ENCODE data around the gene SLC6A8. TPM values are rescaled to one million over a fixed set of nuclear protein-coding genes. Genes with fewer than 3 reads are reported as not detected.
"Not testable (repeated sequence)": the region's sequence is repeated elsewhere in the genome, so short reads cannot be mapped to it uniquely, and the experiment has no call there.

SLC6A8 gene
- total RNA-seq, 1 donor: 19.5 TPM

DNA sequence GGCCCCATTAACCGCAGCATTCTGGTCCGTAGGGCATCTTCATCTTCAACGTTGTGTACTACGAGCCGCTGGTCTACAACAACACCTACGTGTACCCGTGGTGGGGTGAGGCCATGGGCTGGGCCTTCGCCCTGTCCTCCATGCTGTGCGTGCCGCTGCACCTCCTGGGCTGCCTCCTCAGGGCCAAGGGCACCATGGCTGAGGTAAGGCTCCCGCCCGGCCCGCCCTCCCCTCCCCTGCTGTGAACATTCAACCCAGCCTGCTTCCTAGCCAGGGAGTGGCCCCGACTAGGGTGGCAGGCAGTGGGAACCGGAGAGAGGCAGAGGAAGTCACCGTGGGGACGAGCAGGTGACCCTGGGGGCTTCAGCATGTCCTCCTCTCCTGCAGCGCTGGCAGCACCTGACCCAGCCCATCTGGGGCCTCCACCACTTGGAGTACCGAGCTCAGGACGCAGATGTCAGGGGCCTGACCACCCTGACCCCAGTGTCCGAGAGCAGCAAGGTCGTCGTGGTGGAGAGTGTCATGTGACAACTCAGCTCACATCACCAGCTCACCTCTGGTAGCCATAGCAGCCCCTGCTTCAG, 7.1 kb downstream of the SLC6A8 start:
- H4K20me1 ChIP-seq (ENCODE audit: insufficient read depth, low read length): peaks cover 8% of the 10 kb centered on the region
- H3K36me3 ChIP-seq (ENCODE audit: insufficient read depth, low read length): no peaks in the 10 kb centered on the region
- no peaks in the 10 kb centered on the region for H3K9me3 ChIP-seq (ENCODE audit: low read depth, low read length)
- TF ChIP-seq, protein P1, sequence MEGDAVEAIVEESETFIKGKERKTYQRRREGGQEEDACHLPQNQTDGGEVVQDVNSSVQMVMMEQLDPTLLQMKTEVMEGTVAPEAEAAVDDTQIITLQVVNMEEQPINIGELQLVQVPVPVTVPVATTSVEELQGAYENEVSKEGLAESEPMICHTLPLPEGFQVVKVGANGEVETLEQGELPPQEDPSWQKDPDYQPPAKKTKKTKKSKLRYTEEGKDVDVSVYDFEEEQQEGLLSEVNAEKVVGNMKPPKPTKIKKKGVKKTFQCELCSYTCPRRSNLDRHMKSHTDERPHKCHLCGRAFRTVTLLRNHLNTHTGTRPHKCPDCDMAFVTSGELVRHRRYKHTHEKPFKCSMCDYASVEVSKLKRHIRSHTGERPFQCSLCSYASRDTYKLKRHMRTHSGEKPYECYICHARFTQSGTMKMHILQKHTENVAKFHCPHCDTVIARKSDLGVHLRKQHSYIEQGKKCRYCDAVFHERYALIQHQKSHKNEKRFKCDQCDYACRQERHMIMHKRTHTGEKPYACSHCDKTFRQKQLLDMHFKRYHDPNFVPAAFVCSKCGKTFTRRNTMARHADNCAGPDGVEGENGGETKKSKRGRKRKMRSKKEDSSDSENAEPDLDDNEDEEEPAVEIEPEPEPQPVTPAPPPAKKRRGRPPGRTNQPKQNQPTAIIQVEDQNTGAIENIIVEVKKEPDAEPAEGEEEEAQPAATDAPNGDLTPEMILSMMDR (IDR thresholded peaks at IDR 0.05; ENCODE audit: extremely low read depth, low read depth, low read length): no peak
- no peak overlapping the region for H2AFZ ChIP-seq (ENCODE audit: low read length)
- H3K4me2 ChIP-seq (ENCODE audit: insufficient read depth, low read length): no peak overlapping the region
- H3K79me2 ChIP-seq (ENCODE audit: insufficient read depth, low read length): peaks cover 2% of the 10 kb centered on the region
- H3K4me1 ChIP-seq (ENCODE audit: insufficient read depth, low read length): no peaks in the 10 kb centered on the region
- DNase-seq (ENCODE audit: insufficient read length, low spot score, missing footprints): no peak
- no peak overlapping the region for H3K4me3 ChIP-seq (ENCODE audit: insufficient read depth, low read length)
- H3K27ac ChIP-seq (ENCODE audit: low read depth, low read length): no peak overlapping the region
- no peaks in the 10 kb centered on the region for H3K27me3 ChIP-seq (ENCODE audit: insufficient read depth, low read length)

DNA sequence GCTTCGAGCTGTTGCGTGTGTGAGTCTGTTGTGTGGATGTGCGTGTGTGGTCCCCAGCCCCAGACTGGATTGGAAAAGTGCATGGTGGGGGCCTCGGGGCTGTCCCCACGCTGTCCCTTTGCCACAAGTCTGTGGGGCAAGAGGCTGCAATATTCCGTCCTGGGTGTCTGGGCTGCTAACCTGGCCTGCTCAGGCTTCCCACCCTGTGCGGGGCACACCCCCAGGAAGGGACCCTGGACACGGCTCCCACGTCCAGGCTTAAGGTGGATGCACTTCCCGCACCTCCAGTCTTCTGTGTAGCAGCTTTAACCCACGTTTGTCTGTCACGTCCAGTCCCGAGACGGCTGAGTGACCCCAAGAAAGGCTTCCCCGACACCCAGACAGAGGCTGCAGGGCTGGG, 8.4 kb downstream of the SLC6A8 start:
- Histone ChIP-seq H2AFZ (ENCODE audit: low read length) (no peak overlapping the region), H3K4me2 (ENCODE audit: insufficient read depth, low read length) (no peak overlapping the region), H3K36me3 (ENCODE audit: insufficient read depth, low read length) (no peaks in the 10 kb centered on the region), H4K20me1 (ENCODE audit: insufficient read depth, low read length) (no peaks in the 10 kb centered on the region), H3K4me1 (ENCODE audit: insufficient read depth, low read length) (no peaks in the 10 kb centered on the region), H3K27me3 (ENCODE audit: insufficient read depth, low read length) (no peaks in the 10 kb centered on the region), H3K4me3 (ENCODE audit: insufficient read depth, low read length) (no peak overlapping the region), H3K79me2 (ENCODE audit: insufficient read depth, low read length) (no peaks in the 10 kb centered on the region), H3K9me3 (ENCODE audit: low read depth, low read length) (no peaks in the 10 kb centered on the region), H3K27ac (ENCODE audit: low read depth, low read length) (no peak overlapping the region)
- TF ChIP-seq, protein P1 (IDR thresholded peaks at IDR 0.05; ENCODE audit: extremely low read depth, low read depth, low read length): no peak
- DNase-seq (ENCODE audit: insufficient read length, low spot score, missing footprints): no peak

DNA sequence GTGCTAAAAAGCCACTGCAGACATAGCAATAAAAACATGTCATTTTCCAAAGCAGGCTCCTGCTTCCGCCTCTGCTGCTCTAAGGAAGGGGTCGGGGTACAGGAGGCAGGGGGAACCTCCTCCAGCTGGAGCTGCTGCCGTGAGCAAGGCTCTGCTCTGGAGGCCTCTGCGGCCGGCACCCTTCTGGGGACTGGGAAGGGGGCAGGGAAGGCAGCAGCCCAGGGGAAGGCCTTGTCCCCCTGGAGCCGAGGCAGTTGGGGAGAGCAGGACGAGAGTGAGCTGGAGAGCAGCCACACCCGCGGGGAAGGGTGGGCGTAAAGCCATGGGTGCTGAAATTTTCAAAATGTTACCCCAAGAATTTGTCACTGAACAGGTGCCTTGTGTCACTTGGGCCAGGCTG, 8.8 kb downstream of the SLC6A8 start:
- not testable (repeated sequence) for H3K27me3 ChIP-seq (ENCODE audit: insufficient read depth, low read length); DNase-seq (ENCODE audit: insufficient read length, low spot score, missing footprints); H3K79me2 ChIP-seq (ENCODE audit: insufficient read depth, low read length); H2AFZ ChIP-seq (ENCODE audit: low read length); H3K27ac ChIP-seq (ENCODE audit: low read depth, low read length); H3K4me3 ChIP-seq (ENCODE audit: insufficient read depth, low read length); H3K9me3 ChIP-seq (ENCODE audit: low read depth, low read length); H3K4me2 ChIP-seq (ENCODE audit: insufficient read depth, low read length); H3K4me1 ChIP-seq (ENCODE audit: insufficient read depth, low read length); H3K36me3 ChIP-seq (ENCODE audit: insufficient read depth, low read length); H4K20me1 ChIP-seq (ENCODE audit: insufficient read depth, low read length)

DNA sequence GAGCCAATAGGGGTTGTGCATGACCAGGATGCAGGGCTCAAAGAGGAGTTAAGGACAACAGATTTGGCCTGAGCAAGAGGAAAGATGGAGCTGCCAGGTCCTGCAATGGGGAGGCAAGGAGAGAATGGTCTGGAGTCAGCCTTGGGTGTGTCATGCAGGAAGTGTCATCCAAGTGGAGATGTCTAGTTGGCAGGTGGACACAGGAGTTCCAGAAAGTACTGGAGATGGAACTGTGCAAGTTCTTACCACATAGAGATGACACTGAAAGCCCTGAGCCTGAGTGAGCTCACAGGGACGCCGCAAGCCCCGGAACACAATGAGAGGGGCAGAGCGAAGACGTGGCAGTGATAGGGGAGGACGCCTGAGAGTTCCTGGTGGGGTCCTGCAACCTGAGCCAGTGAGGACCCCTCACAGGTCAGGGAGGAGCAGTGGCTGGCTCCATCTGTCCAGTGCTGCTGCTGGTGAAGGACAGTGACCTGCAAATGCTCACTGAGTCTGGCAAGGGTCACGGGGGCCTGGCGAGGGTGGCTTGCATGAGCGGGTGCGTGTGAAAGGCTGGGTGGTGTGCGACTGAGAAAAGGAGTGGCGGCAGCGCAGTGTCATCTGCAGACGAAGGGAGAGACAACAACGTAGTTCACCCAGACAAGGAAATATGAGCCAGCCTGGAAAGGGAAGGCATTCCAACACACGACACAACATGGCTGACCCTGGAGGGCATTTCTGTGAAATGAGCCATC, 9.4 kb downstream of the SLC6A8 start:
- not testable (repeated sequence) for DNase-seq (ENCODE audit: insufficient read length, low spot score, missing footprints); H2AFZ ChIP-seq (ENCODE audit: low read length); H3K27me3 ChIP-seq (ENCODE audit: insufficient read depth, low read length); H3K9me3 ChIP-seq (ENCODE audit: low read depth, low read length); H3K4me2 ChIP-seq (ENCODE audit: insufficient read depth, low read length); H4K20me1 ChIP-seq (ENCODE audit: insufficient read depth, low read length); H3K4me3 ChIP-seq (ENCODE audit: insufficient read depth, low read length); H3K36me3 ChIP-seq (ENCODE audit: insufficient read depth, low read length); H3K27ac ChIP-seq (ENCODE audit: low read depth, low read length); H3K79me2 ChIP-seq (ENCODE audit: insufficient read depth, low read length); H3K4me1 ChIP-seq (ENCODE audit: insufficient read depth, low read length)

Measured in osteoblast (primary cell).